HS-27A (cell line): ENCODE measurements around the gene SGMS1.
"Not testable (repeated sequence)": the region's sequence is repeated elsewhere in the genome, so short reads cannot be mapped to it uniquely, and the experiment has no call there.

Experiments used
- DNase-seq: peaks from one replicate; pipeline ENCODE4 v3.0.0-alpha.2; 2012; ENCODE audit warnings: low read depth, missing footprints

SGMS1 gene

DNA sequence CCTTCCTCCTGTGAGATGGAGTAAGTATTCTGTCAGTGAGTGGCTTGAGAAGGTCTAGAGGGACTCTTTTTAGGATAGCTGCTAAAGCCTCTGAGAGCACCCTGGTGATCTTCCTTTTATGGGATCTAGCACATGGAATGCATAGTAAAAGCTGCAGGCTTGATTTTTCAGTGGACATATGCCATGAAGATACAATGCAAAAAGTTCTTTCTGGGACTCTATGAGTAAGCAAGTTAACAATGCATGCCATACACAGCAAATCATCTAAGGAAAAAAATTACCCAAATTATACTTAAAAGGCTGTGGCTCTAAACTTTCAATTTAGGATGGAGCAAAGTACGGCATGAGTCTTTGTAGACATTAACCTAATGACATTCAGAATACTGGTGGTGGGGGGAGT, 154.5 kb downstream of the SGMS1 start:
- DNase-seq, result no peak

DNA sequence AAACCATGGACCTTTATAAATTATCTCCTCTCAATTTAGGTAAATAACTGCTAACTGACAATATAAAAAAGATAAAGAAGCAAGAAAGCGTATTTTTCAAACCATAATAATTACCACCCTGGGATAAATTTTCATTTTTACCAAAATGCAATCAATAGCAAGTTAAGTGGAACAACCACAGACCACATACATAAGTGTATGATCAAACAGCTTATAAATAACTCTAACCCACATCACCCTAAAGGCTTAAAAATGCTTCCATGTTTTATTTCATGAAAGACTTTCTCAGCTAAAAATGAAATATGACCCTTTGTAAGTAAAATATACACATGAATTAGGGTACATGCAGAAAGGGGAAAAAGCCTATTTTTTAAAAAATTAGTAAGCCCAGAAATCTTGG, 156.5 kb downstream of the SGMS1 start:
- no peak for DNase-seq

DNA sequence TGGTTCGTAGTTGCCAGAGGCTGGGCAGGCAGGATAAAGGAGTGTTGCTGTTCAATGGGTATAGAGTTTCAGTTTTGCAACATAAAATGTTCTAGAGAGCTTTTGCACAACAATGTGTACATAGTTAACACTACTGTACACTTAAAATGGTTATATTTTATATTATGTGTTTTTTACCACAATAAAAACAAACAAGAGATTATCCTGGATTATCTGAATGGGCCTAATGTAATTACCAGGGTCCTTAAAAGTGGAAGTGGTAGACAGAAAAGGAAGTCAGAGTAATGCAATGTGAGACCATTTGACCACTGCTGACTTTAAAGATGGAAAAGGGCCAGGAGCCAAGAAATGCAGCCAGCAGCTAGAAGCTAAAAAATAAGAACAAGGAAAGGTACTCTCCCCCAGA, 159.7 kb downstream of the SGMS1 start:
- DNase-seq, result no peak

DNA sequence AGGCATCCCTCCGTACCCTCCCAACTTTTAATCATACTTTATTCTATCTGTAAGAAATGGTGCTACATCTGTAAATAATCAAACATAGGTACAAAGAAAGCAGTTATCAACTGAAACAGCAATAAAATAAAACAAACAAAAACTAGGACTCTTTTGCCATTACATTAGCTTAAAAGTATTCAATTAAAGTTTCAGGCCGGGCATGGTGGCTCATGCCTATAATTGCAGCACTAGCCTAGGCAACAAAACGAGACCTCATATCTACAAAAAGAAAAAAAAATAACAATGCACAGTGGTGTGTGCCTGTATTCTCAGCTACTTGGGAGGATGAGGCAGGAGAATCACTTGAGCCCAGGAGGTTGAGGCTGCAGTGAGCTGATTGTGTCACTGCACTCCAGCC, 161.9 kb downstream of the SGMS1 start:
- DNase-seq, result no peak

DNA sequence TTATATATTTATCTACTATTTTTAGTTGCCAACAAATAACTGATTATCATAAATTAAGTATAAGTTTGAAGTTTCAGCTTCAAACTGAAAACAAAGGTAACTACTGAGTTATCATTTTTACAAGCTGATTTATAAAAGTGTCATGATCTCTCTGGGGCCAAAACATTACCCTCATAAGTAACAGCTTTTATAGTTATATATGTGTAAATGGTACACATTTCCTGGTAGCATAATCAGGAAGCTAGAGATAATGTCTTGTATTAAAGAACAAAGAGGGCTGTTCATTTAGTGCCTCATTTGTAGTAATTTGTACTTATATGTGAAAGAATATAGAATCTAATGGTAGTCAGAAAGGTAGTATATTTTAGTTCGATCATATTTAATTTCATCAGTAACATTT, 162.6 kb downstream of the SGMS1 start:
- DNase-seq, result no peak

DNA sequence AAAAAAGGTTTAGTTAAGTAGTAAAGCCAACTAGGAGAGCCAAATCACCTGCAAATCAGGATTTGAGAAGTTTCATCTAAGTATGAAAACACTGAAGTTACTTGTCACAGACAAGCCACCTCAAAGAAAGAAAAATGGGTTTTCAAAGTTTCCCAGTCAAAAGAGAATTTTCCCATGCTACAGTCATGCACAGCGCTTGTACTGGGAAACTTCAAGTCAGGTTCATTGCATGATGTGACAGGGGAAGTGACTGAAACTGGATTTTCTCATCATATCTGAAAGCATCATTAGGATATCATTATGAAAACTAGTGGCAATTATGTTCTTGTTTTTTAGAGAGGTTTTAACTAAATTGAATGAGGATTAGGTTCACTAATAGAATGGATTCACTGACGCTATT, 167.0 kb downstream of the SGMS1 start:
- no peak for DNase-seq

DNA sequence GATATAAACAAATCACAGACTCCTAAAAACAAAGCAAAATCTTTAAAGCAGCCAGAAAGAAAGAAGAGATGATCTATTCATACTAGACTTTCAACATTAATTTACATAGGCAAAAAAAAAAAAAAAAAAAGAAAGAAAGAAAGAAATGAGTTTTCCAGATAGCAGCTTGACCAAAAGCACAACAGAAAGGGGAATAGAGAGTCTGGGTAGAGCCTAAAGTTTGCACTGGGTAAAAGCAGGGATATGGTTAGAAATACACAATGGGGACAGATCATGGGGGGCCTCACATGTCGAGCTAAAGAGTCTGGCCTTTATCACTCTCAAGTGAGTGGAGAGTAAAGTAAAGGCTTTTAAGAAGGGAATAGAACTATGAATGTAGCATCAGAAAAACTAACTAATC, 169.8 kb downstream of the SGMS1 start:
- no peak for DNase-seq

DNA sequence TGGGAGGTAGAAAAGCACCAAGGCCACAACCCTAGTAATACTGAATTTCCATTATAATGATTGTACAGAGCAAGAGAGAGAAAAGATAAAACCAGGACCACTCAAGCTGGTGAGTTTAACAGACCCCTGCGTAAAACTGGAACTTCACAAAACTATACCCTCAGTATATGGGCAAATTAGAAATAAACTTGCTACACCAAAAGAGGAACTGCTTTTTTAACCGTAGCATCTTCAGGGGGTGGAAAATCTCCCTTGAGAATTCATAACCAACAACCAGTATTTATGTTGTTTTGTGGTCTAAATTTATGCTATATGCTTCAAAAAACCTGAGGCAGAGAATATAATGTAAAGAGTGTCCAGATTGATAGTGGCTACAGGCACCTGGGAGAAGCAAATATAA, 171.2 kb downstream of the SGMS1 start:
- DNase-seq, result no peak

DNA sequence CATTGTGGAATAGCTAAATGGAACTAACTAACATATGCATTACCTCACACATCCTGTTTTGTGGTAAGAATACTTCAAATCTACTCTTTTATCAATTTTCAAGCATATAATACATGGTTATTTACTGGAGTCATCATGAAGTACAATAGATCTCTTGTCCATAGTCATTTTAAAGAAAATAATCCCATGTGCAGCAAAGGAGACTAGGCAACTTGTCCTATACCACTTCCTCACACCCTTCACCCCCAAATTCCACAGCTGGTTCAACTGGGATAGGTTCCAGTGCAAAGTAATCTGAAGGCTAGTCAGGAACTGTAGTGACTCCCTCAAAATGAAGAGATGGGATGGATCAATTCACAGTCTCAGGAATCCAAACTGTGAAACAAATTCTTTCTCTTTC, 176.1 kb downstream of the SGMS1 start:
- DNase-seq, result no peak

DNA sequence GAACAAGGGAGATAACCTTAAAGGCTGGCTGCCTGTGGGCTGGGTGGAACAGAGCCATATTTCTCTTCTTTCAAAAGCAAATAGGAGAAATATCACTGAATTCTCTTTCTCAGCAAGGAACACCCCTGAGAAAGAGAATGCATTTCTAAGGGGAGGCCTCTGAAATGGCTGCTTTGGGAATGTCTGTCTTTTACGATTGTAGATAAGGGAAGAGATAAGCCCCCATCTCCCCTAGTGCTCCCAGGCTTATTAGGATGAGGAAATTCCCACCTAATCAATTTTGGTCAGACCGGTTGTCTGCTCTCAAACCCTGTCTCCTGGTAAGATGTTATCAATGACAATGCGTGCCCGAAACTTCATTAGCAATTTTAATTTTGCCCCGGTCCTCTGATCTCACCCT, 178.0 kb downstream of the SGMS1 start:
- DNase-seq, result not testable (repeated sequence)

DNA sequence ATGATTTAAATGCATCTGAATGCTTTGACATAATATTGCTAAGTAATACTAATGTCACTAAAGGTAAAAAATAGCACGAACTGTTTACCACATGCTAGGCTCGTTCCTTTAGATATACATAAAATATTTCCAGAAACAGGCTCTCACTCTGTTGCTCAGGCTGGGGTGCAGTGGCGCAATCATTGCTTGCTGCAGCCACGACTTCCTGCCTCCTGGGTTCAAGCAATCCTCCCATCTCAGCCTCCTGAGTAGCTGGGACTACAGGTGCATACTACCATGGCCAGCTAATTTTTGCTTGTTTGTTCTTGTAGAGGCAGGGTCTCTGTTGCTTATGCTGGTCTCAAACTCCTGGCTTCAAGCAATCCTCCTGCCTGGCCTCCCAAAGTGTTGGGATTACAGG, 183.3 kb downstream of the SGMS1 start:
- DNase-seq, result no peak

DNA sequence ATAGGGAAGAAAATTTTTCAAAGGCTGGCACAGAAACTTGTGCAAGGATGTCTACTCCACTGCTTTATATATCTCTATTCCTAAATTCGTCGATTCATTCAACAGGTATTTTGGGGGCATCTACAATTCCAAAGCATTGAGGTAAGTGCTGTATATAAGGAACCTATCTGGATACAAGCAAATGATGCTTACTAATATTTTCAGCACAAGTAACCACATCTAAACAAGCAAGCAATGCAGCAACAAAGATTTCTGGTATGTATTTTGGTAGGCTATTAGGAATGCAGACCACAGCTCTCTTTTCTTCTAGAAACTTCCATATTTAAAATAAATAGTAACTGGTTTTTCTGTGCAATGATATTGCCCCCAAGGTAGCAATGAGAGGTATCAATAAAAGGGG, 183.9 kb downstream of the SGMS1 start:
- DNase-seq, result no peak

DNA sequence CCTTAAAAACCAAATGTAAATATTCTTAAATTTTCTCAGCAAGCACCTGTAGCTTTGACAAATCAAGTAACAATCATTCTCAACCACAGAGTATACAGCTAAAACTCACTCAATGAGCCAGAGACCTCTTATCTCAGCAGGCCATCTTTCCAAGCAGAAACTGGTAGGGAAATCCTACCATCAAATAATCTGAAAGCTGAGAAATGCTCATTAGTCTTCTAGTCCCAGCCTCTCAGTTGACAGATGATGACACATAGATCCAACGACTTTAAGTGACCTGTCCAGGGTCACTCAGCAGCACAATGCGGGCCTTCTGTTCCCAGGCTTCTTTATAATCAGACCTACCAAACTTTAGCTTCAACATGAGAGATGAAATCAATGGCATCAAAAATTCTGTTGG, 184.6 kb downstream of the SGMS1 start:
- DNase-seq, result no peak

DNA sequence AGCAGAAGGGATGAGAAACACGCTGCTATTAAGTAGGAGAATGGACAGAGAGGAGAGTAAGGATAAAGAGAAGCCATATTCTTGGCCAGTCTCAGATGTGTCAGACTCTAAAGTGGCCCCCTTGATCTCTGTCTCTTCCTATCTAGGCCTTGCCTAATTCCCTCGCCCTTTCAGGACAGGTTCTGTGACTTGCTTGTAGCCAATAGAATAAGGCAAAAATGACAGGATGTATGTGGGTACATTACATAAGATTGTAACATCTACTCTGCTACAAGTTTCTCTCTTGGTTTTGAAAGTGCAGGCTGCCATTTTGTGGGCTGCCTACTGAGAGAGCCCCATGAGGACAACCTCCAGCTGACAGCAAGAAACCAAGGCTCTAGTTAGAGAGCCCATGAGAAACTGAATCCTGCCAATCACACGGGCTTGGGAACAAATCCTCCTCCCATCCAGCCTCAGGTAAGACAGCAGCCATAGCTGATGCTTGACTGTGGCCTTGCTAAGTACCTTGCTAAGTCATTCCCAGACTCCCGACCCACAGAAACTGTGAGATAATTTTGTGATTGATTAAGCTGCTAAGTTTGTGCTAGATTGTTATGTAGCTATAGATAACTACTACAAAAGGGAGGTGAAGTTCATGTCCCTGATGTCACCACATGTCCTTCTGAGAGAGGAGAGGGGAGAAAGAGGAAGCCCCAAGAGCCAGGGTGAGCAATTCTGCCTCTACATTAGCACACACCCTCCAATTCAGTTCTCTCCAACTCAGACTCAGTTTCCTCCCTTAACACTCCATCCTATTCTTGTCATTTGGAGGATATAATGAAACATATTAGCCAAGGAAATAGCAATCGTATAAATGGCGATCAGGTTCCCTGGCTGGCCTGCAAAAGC, 185.5 kb downstream of the SGMS1 start:
- no peak for DNase-seq

DNA sequence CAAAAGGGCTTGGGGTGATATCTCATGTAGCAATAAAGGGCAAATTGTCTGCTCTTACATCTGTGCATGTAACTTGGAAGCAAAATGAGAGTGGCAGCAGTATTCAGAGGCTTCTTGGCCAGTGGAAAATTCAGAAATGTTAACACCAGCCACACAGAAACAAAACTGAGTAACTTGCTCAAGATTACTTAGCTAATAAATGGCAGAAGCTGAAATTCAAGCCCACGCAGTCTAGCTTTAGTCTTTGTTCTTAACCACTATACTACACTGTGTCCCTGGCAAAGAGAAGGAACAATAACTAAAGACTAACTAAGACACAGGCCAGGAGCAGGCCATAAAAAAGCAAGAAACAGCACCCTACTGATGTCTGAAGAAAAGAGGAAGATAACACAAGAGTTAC, 186.5 kb downstream of the SGMS1 start:
- DNase-seq, result no peak

DNA sequence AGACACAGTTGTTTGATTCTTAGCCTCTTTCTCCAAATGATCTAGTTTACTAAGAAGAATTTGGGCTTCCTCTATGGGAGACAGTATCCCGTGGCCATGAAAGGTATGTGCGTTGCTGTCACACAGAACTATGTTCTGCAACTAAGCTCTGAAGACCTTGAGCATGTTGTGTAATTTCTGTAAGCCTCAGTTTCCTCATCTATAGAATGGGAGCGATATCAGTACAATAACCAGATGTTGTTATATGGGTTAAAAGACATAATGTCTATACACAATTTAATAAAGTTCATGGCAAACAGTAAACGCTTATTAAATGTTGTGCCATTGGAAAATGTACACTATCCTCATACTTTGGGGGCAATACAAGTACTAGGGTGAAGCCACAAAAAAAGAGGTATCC, 187.0 kb downstream of the SGMS1 start:
- no peak for DNase-seq

DNA sequence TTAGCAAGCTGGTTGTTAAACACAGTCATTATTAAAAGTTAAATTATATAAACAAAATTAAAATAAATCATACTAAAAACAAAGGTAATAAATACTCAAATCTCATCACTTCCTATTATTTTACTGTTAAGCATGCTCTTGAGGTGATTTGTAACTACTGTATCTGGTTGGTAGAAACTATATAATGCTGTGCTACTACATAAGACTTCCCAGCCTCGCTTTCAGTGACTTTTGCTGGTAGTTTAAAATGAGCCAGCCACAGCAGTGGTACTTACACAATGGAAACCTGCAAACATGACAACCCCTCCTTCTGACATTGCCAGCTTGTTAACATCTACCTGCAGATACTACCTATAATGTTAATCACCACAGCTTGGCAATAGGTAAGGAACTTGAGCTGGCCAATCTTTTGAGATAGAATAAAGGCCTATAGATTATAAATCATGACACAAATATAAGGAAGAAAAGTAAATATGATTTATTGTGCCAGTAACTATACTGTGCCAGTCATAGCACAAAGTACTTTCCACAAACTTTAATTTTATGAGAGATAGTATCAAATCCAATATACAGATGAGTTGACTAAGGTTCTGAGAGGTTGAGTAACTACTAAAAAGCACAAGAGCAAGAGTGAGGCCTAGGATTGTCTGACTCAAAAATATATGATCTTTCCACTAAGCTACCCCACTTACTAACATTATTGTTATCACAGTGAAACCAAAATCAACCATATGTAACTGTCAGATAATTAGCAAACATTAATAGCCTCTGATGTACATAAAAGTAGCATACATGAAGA, 191.3 kb downstream of the SGMS1 start:
- no peak for DNase-seq

DNA sequence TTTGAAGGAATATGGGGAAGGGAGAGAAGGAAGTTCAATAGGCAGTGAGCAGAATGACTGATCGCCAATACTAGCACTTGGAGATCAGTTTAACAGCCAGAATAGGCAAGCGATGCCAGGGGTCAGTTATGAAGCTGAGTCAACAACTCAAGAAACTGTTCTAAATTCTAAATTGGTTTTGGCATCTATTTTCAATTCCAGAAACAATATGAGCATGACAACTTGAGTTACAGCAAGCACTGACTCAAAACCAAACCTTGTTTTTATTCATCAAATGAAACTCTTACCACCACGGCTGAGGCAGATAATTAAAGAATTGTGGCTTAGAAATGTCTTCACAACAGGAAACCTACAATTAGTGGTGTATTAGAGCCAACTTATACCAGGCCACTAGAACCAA, 192.0 kb downstream of the SGMS1 start:
- no peak for DNase-seq

DNA sequence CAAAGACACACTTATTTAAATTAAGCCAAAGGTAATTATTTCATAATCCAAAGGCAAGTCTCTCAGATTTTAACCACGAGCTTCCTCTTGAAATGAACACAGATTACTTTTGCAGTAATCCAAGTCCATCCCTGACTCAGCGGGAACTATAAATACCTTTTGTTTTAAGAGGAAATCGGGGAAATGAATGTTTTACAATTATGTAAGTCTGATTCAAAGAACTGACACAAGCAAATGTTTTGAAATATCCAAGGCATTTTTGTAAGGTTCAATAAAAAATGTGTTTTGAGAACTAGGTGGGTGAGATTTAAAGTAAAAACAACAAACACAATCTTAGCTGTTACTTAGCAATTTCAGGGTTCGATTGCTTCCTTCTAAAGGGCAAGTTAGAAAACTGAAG, 192.6 kb downstream of the SGMS1 start:
- no peak for DNase-seq

DNA sequence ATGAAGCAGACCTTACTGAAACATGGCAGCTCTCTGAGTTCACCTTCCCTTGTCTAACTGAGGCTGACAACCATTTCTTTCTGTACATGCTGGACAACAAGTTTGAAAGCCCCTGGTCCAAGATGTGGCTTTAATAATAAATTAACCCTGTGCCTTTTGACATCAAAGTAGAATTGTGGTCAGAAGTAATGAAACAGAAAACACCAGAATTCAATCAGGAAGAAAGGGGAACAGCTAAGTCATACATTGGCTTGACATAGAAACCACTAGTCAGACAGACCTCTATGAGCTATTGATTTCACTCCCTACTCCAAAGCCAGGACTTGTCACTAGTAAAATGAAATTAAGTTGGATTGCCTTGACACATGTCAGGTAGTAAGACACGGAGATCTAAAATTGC, 197.3 kb downstream of the SGMS1 start:
- no peak for DNase-seq

DNA sequence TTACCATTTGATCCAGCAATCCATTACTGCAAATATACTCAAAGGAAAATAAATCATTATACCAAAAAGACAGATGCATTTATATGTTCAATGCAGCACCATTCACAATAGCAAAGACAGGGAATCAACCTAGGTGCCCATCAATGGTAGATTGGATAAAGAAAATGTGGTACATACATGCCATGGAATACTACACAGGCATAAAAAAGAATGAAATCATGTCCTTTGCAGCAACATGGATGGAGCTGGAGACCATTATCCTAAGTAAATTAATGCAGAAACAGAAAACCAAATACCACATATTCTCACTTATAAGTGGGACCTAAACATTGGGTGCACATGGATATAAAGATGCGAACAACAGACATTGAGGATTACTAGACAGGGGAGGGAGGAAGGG, 198.5 kb downstream of the SGMS1 start:
- not testable (repeated sequence) for DNase-seq

DNA sequence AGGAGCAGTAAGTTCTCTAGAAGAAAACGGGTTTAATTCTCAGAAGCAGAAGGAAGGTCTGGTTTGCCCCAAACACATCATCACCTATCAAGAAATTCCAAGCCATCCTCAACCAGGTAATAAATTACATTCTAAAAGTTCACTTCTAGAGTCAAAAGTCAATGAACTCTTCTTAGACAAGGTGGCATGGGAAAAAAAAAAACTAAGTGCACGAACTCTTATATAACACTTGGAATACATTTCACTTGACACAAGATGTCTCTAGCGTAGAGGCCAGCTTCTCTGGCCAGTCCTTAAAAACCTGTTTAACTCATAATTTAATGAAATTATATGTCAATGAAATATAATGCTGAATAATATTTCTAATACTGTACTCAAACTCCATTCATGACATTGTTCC, 200.3 kb downstream of the SGMS1 start:
- DNase-seq, result no peak

DNA sequence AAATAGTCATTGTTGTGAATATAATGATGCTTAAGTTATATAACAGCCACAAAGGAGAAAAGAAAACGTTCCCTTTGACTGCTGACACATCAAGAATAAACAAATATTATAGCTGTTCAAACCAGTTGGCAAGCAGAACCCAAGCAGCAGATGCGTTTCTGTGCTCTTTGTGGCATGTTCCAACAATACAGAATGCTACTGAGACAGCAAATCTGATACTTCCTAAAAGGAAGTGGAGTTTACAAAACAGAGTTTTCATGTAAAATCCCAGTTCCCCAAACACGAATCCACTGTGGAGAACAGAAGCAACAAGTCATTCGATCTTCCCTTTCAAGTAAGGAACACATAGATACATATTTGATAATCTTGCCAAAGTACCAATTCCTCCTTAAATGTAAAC, 201.5 kb downstream of the SGMS1 start:
- no peak for DNase-seq
